NCI-H69 (cell line): Measurements from ENCODE around the gene C6orf141.
"Not testable (repeated sequence)": the region's sequence is repeated elsewhere in the genome, so short reads cannot be mapped to it uniquely, and the experiment has no call there.

ENCODE experiments used
- DNase-seq: peaks from one replicate; lab custom pipeline; 2025; lab: John Stamatoyannopoulos, UW

The C6orf141 gene

DNA sequence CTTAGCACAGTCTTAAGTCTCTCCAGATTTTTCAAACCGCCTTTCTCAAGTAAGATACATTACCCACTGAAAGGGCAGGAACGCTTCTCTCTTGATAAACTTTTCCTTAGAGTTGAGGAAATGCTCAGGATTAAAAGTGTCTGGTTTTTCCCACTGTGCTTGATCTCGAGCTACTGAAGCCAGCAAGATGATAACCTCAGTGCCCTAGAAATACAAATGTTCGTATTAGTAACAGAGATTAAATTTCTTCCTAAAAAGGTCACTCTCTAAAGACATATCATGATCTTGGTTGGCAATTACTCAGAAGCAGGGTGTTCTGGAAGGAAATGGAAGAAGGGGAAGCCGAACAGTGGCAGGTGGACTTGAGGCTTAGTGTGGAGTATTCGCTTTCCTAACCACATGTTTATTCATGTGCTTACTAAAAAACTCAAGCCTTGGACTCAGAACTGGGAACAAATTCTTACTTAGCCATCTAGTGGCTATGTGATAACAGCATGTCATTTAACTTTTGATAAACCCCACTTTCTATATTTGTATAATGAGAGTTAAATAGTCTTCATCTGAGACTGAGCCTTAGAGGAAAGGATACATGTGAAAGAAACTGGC is 20.1 kb downstream of the C6orf141 start:
- no peak for DNase-seq

DNA sequence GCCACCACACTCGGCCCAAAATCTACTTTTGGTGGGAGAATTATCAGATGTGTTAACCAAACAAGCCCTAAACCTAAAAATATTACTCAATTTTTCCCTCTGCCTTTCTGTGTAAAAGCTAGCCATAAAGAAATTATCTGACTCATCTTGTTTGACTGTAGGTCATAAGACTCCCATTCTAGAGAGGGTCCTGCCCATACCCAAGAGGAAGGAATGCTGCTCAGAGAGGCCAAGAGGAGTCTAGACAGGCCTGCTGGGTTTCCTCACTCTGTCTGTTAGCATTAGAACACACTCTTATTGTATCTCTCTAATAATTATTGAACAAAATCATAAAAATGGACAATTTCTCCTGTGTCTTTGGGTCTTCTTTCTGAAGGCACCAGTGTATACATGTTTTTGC is 26.1 kb downstream of the C6orf141 start:
- DNase-seq: no peak

DNA sequence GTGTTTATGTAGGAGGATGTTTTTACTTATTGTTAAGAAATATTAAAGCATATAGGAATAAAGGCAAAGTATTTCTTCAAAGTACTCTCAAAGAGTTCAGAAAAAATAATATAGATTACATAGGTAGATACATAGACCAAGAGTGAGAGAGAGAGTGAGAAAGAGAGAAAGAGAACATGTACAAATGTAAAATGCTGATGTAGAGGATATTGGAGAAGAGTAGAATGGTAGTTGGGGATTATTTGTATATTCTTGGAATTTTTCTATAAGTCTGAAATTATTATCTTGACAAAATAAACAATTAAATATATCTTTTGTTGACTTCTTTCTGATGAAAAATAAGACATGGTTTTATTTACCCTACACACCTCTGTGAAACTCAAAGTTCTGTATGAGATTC is 29.2 kb downstream of the C6orf141 start:
- DNase-seq: no peak

DNA sequence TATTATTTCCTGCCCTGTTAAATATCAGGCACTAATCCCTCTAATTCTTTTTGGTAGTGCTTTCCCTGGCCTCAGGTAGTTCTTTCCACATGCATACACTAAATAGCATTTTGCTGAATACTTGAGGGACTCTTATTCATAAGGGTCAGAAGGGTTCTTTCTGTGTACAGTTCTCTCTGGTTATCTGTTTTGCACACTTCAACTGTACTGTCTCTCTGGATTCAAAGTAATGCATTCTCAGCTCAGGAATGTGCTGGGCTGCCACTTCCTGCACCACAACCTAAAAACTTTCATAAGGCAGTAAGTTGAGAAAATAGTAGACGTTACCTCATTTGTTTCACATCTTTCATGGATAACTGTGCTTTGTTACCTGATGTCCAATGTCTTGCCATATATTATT is 32.1 kb downstream of the C6orf141 start:
- DNase-seq: no peak

DNA sequence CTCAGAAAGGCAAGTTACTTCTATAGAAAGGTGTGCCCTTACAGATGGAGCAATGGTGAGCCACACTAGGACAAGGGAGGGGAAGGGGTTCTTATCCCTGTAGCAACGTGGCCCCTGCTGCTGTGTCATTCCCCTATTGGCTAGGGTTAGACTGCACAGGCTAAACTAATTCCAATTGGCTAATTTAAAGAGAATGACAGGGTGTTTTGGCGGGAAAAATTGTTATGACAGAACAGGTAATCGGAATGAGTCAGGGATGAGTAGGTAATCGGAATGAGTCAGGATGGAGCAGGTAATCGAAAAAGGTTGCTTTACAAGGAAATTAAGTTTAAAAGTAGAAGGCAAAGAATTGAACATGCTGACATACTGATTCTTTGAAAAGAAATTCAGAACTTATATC is 36.8 kb downstream of the C6orf141 start:
- not testable (repeated sequence) for DNase-seq
